Tibial nerve (tissue), 4 donors: ENCODE results near the gene FTSJ3. TPM values are rescaled to one million over a fixed set of nuclear protein-coding genes. Genes with fewer than 3 reads are reported as not detected.

Source experiments
- DNase-seq, 2 donors: peaks; one replicate each; pipeline ENCODE4 v3.0.0-alpha.2; 2019; ENCODE audit warnings: low spot score in 2 of 2
- H3K27ac ChIP-seq, 4 donors: fragments of 200-600 bp; sonication (generic) in 3 of 4; one replicate each; pipeline ENCODE4 v1.5.1; 2017 to 2019; ENCODE audit warnings: mild to moderate bottlenecking in 1 of 4
- H3K27me3 ChIP-seq, 2 donors: fragments of 200-600 bp; sonication (generic) in 1 of 2; one replicate each; pipeline versions ENCODE4 v1.5.1 to v1.6.0; 2017 to 2019
- H3K36me3 ChIP-seq, 3 donors: fragments of 200-600 bp; sonication (generic); one replicate each; pipeline ENCODE4 v1.5.1; 2018 to 2019
- H3K4me1 ChIP-seq, 4 donors: fragments of 200-600 bp; sonication (generic) in 3 of 4; one replicate each; pipeline ENCODE4 v1.5.1; 2017 to 2019
- H3K4me3 ChIP-seq, 4 donors: fragments of 200-600 bp; sonication (generic) in 3 of 4; one replicate each; pipeline ENCODE4 v1.5.1; 2017 to 2019; ENCODE audit warnings: mild to moderate bottlenecking in 1 of 4, moderate library complexity in 1 of 4
- H3K9me3 ChIP-seq, 4 donors: fragments of 200-600 bp; sonication (generic) in 3 of 4; one replicate each; pipeline ENCODE4 v1.5.1; 2017 to 2019
- CTCF ChIP-seq, 5 experiments: fragments of 200-600 bp in 3 of 5; fragments of 450-650 bp in 2 of 5; sonication (generic) in 3 of 5; IDR thresholded peaks; one replicate each; pipeline ENCODE4 v1.5.1; 2016 to 2019; ENCODE audit warnings: antibody characterized with exemption in 5 of 5, mild to moderate bottlenecking in 3 of 5, moderate library complexity in 2 of 5
- EP300 ChIP-seq, 2 donors: sonication (generic); formaldehyde crosslinking; IDR thresholded peaks; one replicate each; pipeline ENCODE4 v1.6.1; 2017; ENCODE audit warnings: antibody characterized with exemption in 2 of 2, mild to moderate bottlenecking in 1 of 2
- POLR2A ChIP-seq, 2 donors: fragments of 450-650 bp; IDR thresholded peaks; one replicate each; pipeline ENCODE4 v1.6.1; 2017; ENCODE audit warnings: antibody characterized with exemption in 2 of 2, mild to moderate bottlenecking in 2 of 2, moderate library complexity in 2 of 2
- WGBS, 2 donors: methylation state at CpG; one replicate each; pipeline ENCODE4 v1.1.5; 2018; 5-methylcytosine and 5-hydroxymethylcytosine counted together
- total RNA-seq, 4 donors: library from RNA; depleted of rRNA; stranded (reverse); fragments of >200 nt; gene quantifications; one replicate each; pipeline ENCODE4 v1.1.0, GENCODE V29; 2016

FTSJ3 gene
- total RNA-seq, 4 donors from 2014 or later: 32.8 to 69.3 (median 43.2) TPM

GRCh38 chr17:63819585-63820537 is 7.6 kb downstream of the FTSJ3 start:
- no peaks in the 10 kb centered on the region for H3K9me3 ChIP-seq
- peaks cover 0 to 3% (median 0%) of the 10 kb centered on the region in 4 donors for H3K4me1 ChIP-seq
- no peak for DNase-seq
- no peaks in the 10 kb centered on the region for H3K27me3 ChIP-seq
- H3K4me3 ChIP-seq: no peak overlapping the region
- peaks cover 7 to 100% (median 80%) of the 10 kb centered on the region in 3 donors for H3K36me3 ChIP-seq
- no peak overlapping the region for H3K27ac ChIP-seq
- 73 to 76% methylated on average over 21 of the region's 21 CpGs for WGBS, 2 donors
- no peak for TF ChIP-seq POLR2A (IDR thresholded peaks at IDR 0.05)
- no peak for TF ChIP-seq CTCF (IDR thresholded peaks at IDR 0.05)
- no peak for TF ChIP-seq EP300 (IDR thresholded peaks at IDR 0.05)

- no peaks in the 10 kb centered on the region for H3K9me3 ChIP-seq
- no peak overlapping the region for H3K27ac ChIP-seq
- 63 to 71% methylated on average over 6 of the region's 6 CpGs for WGBS, 2 donors
- H3K36me3 ChIP-seq: peaks cover 0 to 100% (median 75%) of the 10 kb centered on the region in 3 donors
- no peak for DNase-seq
- no peak for TF ChIP-seq CTCF (IDR thresholded peaks at IDR 0.05)
- H3K4me1 ChIP-seq: peaks cover 0 to 3% (median 0%) of the 10 kb centered on the region in 4 donors
- H3K27me3 ChIP-seq: no peaks in the 10 kb centered on the region
- H3K4me3 ChIP-seq: no peak overlapping the region
These were observed 8.3 kb downstream of the FTSJ3 start for GRCh38 chr17:63819131-63819530.

- H3K9me3 ChIP-seq: no peaks in the 10 kb centered on the region
- TF ChIP-seq EP300 (IDR thresholded peaks at IDR 0.05) (no peak), CTCF (IDR thresholded peaks at IDR 0.05) (no peak), POLR2A (IDR thresholded peaks at IDR 0.05) (no peak)
- peaks cover 0 to 1% (median 0%) of the 10 kb centered on the region in 4 donors for H3K4me1 ChIP-seq
- 91 to 94% methylated on average over 27 of the region's 27 CpGs for WGBS, 2 donors
- H3K27ac ChIP-seq: no peak overlapping the region
- peaks cover 0 to 100% (median 70%) of the 10 kb centered on the region in 3 donors for H3K36me3 ChIP-seq
- no peak for DNase-seq
- H3K27me3 ChIP-seq: no peaks in the 10 kb centered on the region
- no peak overlapping the region for H3K4me3 ChIP-seq
These were observed 9.6 kb downstream of the FTSJ3 start for GRCh38 chr17:63817736-63818385.

GRCh38 chr17:63816669-63817068 is 10.8 kb downstream of the FTSJ3 start:
- 84 to 87% methylated on average over 4 of the region's 4 CpGs for WGBS, 2 donors
- no peak for TF ChIP-seq POLR2A (IDR thresholded peaks at IDR 0.05)
- TF ChIP-seq CTCF (IDR thresholded peaks at IDR 0.05): no peak
- TF ChIP-seq EP300 (IDR thresholded peaks at IDR 0.05): no peak
- H3K9me3 ChIP-seq: no peaks in the 10 kb centered on the region
- H3K4me3 ChIP-seq: no peak overlapping the region
- H3K4me1 ChIP-seq: no peaks in the 10 kb centered on the region
- no peak for DNase-seq
- H3K27me3 ChIP-seq: no peaks in the 10 kb centered on the region
- peaks cover 4 to 100% (median 61%) of the 10 kb centered on the region in 3 donors for H3K36me3 ChIP-seq
- H3K27ac ChIP-seq: no peak overlapping the region

GRCh38 chr17:63816123-63816522 is 11.3 kb downstream of the FTSJ3 start:
- TF ChIP-seq POLR2A (IDR thresholded peaks at IDR 0.05): no peak
- TF ChIP-seq CTCF (IDR thresholded peaks at IDR 0.05): no peak
- no peak for TF ChIP-seq EP300 (IDR thresholded peaks at IDR 0.05)
- Histone ChIP-seq H3K36me3 (peaks cover 4 to 100% (median 59%) of the 10 kb centered on the region in 3 donors), H3K9me3 (no peaks in the 10 kb centered on the region), H3K27ac (no peak overlapping the region), H3K4me1 (no peaks in the 10 kb centered on the region), H3K4me3 (no peak overlapping the region), H3K27me3 (no peaks in the 10 kb centered on the region)
- no peak for DNase-seq
- 93 to 95% methylated on average over 2 of the region's 2 CpGs for WGBS, 2 donors
